ENCODE results near the gene LIFR.
"Not testable (repeated sequence)": the region's sequence is repeated elsewhere in the genome, so short reads cannot be mapped to it uniquely, and the experiment has no call there.

The LIFR gene, protein sequence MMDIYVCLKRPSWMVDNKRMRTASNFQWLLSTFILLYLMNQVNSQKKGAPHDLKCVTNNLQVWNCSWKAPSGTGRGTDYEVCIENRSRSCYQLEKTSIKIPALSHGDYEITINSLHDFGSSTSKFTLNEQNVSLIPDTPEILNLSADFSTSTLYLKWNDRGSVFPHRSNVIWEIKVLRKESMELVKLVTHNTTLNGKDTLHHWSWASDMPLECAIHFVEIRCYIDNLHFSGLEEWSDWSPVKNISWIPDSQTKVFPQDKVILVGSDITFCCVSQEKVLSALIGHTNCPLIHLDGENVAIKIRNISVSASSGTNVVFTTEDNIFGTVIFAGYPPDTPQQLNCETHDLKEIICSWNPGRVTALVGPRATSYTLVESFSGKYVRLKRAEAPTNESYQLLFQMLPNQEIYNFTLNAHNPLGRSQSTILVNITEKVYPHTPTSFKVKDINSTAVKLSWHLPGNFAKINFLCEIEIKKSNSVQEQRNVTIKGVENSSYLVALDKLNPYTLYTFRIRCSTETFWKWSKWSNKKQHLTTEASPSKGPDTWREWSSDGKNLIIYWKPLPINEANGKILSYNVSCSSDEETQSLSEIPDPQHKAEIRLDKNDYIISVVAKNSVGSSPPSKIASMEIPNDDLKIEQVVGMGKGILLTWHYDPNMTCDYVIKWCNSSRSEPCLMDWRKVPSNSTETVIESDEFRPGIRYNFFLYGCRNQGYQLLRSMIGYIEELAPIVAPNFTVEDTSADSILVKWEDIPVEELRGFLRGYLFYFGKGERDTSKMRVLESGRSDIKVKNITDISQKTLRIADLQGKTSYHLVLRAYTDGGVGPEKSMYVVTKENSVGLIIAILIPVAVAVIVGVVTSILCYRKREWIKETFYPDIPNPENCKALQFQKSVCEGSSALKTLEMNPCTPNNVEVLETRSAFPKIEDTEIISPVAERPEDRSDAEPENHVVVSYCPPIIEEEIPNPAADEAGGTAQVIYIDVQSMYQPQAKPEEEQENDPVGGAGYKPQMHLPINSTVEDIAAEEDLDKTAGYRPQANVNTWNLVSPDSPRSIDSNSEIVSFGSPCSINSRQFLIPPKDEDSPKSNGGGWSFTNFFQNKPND

DNA sequence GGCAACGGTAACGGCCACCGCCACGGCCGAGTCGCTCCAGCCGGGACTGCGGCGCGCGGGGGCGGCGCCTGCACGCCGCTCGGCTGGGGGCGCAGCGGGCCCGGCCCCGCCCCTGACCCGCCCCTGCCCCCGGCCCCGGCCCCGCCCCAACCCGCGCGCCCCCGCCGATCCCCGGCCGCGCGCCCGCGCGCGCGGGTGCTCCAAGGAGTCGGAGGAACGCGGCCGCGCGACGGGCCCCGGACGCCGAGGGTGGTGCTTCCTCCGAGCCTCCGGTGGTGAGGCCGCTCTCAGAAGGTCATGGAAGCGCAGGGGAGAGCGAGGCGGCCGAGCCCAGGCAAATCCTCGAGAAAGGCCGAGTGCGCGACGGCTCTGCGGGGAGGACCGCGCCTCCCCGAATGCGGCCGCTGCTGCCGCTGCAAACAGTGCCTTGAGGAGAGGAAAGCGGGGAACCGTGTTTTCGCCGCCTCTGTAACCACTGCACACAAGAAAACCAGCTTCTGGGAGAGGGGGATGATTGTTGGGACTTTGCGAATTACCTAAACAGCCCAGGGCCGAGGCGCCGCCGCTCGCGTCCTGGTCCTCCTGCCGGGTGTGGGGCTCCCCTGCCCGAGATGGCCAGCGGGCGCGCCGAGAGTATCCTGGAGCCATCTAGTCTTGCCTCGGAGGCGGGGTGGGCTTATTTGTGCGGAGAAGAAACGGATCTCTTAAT is at the start of gene LIFR:
TSS of gene LIFR (minus strand) at position 48 of the 709 bp plus-strand sequence. CDS start 25,999 bp downstream, outside the sequence.
- peak; percentile 91 for DNase-seq

DNA sequence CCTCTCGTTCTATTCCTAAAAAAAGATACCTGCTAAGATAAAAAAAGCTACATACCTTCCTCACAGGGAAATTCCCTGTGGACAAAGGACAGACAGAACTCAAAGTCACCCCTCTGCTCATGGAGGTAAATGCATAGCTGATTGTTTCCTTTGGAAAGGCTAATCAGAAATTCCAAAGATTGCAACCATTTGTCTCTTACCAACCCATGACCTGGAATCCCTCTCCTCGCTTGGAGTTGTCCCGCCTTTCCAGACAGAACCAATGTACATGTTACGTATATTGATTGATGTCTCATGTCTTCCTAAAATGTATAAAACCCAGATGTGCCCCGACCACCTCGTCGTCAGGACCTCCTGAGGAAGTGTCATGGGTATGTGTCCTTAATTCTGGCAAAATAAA is 49.2 kb upstream of the LIFR start:
- no peak for DNase-seq

DNA sequence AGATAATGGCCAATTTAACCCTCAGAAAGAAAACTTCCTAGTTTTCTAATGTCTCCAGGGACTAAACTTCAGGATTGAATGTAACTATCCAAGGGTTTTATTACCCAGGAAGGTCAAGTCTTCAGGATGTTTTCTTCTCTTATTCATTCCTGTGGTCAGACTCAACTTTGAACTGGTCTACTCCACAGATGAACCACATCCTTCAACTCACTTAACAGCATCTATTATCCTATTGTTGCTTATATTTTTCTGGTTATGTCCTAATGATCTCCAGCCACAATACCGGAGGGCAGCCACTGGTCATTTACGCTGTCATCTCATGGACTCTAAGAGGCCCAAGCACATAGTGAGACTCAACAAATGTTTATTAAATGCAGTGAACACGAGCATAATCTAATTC is 47.2 kb upstream of the LIFR start:
- no peak for DNase-seq

DNA sequence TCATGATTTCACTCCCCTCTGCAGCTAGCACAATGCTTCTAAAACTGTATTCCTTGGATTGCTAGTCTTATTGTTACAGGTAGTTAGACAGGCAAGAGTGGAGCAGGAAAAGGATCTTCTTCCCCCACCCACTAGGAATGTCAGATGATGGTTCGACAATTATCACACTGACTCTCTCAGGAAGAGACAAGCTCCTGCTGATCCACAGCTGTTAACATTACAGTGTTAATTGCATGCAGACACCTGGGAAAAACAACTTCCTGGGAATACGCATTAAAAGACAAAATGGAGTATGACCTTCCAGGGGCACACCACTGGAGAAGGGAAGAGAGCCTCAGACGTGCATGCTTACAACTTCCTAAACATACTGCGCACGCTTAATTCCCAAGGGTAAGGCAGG is 46.2 kb upstream of the LIFR start:
- no peak for DNase-seq

DNA sequence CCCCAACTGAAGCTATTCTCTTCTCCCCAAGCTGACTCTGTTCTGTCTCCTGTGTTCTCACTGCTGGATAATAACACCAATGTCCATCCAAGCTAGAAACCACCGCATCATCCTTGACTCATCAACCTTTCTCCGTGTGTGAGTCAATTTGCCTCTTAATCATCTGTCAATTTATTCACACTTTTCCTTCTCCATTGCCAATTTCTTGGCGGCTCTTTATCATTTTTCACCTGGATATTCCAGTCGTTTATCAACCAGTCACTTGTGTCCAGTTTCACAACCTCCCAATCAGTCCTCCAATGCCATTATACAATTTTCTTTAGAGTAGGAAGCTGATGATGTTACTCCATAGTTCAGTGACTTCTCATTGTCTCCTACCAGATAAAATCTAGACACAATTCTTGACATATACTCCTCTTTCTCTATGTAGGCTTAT is 45.4 kb upstream of the LIFR start:
- DNase-seq, result no peak

DNA sequence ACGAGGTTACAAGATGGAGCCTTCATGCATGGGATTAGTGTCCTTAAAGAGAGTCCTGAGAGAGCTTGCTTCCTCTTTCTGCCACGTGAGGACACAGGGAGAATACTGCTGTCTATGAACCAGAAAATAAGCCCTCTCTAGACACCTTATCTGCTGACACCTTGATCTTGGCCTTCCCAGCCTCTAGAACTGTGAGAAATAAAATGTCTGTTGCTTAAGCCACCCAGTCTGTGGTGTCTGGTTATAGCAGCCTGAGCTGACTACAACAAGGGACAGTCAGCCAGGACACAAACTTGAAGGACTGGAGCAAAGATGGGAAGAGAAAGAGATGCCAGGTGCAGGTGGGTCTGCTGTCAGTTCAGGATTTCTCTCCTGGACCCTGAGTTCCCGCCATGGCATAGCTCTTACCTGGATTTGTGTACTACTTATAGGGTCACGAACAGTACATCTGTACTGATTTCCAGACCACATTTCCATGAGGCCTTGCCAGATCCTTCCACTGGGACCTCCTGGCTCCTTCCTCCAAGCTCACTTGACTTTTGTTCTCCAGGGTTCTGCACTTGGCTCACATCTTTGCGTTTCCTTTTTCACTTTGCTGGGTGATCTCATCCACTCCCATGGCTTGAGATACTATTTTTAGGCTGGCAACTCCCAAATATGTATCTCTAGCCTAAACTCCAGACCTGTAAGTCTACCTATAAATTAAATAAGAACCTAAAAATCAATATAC is 44.9 kb upstream of the LIFR start:
- DNase-seq, result no peak

DNA sequence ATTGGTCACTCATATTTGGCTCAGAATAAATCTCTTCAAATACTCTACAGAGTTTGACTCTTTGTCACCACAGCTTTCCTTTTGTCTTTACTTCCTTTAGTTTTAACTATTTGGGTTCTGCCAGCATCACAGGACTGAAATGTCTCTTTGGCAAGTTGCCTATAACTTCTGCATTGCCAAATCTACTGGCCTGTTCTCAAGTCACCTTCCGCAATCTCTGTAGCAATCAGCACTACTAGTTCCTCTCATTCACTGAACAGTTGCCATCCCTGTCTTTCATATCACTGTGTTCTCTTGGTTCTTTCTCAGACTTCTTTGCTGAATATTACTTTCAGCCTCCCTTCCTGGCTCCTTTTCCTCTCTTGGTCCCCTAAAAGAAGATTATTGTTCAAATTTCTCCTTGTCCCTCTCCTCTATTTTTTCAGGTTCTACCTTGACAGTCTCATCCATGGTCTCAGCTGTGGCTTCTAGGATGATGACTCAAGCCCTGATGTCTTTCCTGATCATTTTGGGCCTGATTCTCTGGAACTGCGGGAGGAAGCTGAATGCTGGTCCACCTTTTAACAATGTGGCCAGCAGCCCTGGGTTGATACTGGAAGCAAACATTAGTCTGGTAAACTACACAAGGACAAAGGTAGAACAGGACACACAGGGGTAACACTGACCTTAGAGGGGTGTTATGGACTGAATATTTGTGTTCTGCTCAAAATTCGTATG is 44.0 kb upstream of the LIFR start:
- no peak for DNase-seq

DNA sequence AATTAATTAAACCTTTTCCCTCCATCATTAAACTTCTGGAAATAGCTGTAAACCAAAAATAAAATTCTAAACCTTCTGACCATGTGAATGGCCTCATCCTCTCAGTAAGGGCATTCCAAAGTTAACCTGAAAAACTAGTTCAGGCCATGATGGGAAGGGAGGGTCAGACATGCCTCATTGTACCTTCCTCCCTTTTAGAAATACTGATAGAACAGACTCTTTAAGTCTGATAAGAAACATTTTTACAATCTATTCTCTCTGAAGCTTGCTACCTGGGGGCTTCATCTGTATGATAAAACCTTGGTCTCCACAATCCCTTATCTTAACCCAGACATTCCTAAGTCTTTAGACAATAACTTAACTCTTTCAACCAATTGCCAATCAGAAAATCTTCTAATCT is 43.3 kb upstream of the LIFR start:
- DNase-seq, result not testable (repeated sequence)

DNA sequence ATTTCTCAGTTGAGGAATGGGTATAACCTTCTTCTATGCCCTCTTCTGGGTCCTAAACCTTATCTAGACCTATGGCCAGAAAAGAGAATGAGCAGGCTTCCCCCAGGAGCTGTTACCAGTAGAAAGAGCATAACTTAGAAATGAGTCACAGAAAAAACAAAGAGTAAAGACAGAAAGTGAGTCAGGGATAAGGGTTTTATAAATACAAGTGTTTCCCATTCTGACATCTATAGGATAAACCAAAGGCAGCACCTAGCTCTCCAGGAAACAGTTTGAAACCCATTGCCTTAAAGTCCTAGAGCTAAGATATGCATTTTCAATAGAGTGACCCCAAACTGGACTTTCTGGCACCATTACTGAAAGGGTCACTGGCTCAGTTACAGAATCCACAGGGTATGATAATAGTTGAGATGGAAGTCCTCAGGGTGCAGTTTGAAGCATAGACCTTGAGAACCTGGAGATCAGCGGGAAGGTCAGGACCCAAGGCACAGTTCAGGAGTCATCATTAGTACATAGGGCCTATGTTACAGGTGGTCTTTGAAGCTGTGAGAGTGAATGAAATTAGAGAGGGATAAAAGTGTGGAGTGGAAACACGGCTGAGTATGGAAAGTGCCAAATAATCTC is 42.7 kb upstream of the LIFR start:
- no peak for DNase-seq

DNA sequence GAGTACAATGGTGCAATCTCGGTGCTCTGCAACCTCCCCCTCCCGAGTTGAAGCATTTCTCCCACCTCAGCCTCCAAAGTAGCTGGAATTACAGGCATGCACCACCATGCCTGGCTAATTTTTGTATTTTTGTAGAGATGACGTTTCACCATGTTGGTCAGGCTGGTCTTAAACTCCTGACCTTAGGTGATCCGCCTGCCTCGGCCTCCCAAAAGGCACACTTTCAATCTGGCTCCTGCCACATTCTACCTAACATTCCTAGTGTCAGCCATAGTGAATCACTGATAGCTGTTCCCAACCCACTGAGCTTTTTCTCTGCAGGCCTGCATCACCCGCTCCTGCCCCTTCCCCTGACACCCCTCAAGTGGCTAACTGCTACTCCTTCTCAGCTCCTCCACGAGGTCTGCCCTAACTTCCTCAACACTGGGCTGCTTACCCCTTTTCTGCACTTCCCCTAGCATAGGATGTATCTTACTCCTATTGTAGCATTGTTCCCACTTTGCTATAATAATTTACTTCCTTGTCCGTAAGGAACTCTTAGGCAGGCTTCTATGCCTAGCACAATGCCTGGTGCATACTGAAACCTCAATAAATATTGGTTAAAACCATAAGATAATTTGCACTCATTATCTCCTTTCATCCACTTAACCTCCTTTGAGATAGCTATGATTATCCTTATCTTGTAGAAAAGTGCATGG is 42.0 kb upstream of the LIFR start:
- no peak for DNase-seq

DNA sequence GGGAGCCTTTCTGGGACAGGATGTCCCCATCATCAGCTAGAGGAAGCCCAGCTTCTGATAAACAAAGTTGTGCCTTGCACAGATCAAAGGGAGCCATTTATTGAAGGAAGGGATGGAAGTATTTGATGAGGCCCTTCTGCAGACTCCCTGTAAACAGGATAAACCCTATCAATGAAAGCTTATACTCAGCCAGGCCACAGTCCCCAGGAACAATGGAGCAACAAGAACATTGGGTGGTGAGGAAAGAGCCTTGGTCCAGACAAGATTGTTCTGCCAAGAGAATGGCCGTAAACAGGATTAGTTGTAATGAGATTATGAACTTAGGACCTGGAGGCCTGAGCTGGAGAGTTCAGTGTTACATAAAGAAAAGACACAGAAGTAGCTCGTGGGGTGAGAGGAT is 40.5 kb upstream of the LIFR start:
- DNase-seq, result no peak

DNA sequence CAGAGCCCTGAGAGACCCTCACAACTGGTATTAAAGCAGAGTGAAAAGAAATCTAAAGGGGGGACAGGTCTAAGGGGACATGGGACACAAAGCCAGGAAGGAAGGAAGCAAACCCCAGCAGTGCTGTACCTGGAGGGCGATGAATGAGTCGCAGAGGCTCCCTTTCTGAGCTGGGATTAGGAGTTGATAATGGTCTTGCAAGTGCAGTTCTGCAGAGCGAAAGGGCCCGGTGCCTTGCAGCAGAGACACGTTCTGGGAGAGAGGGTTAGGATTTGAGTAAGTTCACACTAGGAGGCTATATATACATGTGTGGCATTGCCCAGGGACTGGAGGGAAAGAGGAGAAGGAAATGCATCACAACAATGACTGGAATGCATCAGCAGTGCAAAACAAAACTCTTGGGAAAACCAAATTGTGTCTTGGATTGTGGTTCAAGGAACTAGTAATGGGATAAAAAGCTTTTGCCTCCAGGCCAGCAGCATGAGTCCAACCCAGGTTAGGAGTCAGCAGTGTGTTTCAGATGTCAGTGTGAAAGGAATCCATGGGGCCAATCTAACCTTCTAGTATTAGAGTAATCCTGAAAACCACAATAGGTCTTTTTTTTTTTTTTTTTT is 38.8 kb upstream of the LIFR start:
- DNase-seq, result no peak

DNA sequence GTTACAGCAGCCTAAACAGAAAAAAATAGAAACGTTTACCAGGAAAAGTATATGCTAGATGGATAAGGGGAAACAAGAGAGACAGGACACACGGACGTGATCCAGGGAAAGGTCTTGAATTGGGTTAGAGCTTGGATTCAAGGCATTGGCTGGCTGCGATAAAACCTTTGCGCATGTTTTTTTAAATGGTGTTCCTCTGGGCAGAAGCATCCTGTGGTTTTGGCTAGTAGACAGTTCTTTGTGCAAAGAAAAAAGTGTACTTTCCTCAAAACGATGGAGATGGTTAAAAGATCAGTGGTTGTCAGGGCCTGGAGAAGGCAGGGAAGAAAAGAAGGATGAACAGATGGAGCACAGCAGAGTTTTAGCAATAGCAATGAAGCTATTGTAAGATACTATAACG is 37.5 kb upstream of the LIFR start:
- DNase-seq, result no peak

DNA sequence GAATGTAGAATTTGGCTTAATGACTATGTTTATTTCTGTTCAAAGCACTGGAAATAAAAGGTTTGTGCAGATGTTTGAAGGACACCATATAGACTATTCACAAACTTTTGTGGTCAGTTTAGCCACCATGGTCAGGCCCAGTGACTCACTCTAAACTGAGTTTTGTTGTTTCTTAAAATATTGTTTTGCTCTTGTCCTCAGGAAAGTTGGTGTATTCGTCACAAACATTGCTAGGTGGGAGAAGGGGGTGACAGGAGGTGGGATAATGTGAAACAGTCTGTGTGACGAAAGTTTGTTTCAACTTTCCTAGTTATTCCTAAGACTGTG is 35.0 kb upstream of the LIFR start:
- no peak for DNase-seq

DNA sequence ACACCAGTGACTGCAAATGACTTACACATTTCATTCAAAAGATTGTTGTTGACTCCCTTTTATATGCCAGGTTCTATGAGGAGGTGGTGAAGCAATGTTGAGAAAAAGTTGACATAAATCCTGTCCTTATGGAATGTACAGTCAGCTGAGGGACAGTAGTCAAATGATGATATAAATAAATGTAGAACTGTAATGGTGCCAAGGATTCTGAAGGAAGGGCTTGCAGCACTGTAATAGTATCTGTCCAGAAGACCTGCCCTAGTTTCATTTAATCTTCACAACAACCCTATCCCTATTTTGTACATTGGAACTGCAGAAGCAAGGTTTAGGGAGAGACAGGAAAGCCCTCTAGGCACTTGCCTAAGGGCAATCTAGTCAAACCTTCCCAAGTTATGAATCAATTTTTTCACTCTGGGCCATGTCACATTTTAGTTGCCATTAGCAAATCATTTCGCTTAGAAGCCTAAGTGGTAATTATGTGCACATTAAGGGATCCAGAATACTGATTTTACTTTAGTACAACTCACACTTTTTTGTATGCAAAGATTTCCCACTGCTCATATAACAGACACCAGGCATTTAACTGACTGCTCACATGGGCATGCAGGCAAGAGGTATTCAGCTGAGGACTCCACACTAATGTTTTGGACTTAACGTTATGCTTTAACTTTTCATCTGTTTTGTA is 34.5 kb upstream of the LIFR start:
- DNase-seq, result no peak

DNA sequence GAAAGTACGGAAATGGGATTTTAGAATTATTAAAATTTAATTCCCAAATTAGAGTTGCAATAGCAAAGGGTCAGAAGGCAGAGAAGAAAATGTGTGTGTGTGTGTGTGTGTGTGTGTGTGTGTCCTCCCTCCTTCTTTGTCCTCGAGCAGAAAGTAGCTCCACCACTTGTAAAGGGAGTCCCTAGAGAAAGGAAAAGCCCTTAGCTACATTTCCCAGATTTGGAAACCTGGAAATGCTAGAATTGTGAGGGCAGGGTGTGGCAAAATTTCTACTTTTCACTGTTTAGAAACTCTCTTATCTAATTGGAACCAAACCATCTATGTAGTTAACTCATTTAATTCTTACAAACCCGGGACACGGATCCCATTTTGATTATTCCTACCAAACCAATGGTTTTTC is 33.2 kb upstream of the LIFR start:
- no peak for DNase-seq

DNA sequence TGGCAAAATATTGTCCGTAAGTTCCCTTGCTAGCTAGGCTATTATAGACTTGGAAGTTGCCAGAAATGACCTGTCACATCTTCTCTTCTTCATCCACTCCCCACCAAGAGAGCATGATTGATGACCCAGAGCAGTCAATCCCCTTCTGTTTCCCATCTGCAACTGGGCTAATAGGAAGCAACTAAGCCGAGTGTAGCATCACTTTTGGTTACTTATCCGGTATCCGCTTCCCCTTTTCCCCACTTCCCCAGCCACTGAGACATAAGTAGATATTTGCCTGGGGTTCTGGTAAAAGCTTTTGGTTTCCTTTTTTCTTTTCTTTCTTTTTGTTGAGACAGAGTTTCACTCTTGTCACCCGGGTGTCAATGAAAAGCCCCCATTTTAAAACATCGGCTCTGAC is 29.4 kb upstream of the LIFR start:
- DNase-seq, result no peak

DNA sequence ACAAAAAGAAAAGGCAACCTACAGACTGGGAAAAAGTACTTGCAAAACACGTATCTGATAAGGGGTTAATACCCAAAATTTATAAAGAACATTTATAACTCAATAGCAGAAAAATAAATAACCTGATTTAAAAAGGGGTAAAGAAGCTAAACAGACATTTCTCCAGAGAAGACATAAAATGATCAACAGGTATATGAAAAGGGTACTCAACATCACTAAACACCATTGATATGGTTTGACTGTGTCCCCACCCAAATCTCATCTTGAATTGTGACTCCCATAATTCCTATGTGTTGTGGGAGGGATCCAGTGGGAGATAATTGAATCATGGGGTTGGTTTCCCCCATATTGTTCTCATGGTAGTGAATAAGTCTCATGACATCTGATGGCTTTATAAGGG is 27.1 kb upstream of the LIFR start:
- DNase-seq, result no peak

DNA sequence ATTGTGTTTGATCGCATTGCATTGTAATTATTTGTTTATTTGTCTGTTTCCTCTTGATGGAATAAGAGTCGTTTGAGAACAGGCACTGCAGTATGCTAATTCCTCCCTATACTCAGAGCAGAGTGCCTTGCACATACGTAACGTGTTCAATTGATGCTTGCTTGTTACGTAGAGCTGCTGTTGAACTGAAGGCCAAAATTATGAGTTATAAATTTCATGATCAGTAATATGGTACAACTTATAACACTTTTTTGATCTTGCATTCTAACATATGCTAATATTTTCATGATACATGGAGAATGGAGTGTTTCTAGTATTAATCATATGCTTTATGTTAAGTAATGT is 26.5 kb upstream of the LIFR start:
- no peak for DNase-seq
